ENCODE data around the gene STIM1.

Gene STIM1

GRCh38 chr11:3952715-3953114, 97.3 kb downstream of the STIM1 start:
- no peak for DNase-seq (ENCODE audit: low read depth)

DNA sequence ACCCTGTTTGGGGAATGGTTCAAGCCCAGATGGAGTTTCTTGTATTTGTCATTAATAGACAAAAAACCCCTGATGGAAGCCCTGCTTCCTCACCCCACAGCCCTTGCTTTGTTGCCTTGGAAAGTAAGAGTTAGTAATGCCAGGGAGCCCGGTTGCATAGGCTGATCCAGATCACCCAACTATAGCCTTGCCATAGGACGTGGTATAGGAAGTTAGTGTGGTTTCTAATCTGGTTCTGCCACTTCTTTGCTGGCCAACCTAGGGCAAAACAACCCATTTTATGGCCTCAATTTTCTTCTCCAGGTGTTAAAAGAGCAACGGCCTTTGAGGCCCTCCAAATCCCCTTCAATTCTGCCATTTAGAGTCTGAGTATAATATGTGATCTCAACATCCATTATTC, 97.9 kb downstream of the STIM1 start:
- no peak for DNase-seq (ENCODE audit: low read depth)

DNA sequence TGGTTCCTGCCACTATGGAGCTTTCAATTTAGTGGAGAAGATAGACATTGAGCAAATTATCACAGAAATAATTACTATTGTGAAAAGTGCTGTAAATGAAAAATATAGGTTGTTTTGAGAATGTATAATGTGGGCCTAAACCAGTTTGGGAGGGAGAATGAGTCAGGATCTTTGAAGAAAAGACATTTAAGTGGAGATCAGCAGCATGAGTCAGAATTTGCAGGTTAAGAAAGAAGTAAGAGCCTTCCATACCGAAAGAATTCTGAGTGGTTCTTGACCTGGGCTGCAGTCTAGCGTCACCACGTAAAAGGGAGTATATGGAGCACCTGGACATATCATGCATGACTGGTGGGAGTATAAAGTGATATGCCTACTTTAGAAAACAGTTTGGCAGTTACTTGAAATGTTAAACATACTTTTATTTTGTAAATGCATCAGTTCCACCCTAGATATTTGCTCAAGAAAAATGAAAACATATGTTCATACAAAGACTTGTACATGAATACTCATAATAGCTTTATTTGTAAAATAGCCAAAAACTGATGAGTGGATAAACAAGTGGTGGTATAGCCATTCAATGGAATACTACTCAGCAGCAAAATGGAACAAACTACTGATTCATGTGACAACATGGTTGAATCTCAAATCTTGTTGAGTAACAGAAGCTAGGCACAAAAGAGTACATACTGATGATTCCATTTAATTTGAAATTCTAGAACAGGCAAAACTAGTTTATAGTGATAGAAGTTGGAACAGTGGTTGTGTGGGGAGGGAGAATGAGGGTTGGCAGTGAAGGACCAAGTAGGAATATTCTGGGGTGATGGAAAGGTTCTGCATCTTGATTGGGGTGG, 99.2 kb downstream of the STIM1 start:
- DNase-seq (ENCODE audit: low read depth), result no peak

- no peak for DNase-seq (ENCODE audit: low read depth)
Observed at GRCh38 chr11:3955299-3955665, 99.8 kb downstream of the STIM1 start.

DNA sequence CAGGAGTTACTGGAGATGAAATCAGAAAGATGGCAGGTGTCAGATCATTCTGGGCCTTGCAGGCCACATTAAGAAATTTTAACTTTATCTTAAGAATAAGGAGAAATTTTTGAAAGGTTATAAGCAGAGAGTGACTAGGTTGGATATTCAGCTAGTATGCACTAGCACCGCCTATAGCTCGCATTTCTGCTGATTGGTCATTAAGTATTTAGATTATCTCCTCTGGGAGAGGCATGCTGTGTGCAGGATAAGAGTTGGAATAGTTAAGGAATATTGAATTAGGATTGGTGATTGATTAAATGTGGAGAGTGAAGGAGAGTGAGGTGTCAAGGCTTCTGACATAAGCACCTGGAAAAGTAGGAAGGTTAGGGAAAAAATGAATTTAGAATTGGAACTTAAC, 100.6 kb downstream of the STIM1 start:
- DNase-seq (ENCODE audit: low read depth), result no peak

GRCh38 chr11:3956748-3957147, 101.3 kb downstream of the STIM1 start:
- no peak for DNase-seq (ENCODE audit: low read depth)

DNA sequence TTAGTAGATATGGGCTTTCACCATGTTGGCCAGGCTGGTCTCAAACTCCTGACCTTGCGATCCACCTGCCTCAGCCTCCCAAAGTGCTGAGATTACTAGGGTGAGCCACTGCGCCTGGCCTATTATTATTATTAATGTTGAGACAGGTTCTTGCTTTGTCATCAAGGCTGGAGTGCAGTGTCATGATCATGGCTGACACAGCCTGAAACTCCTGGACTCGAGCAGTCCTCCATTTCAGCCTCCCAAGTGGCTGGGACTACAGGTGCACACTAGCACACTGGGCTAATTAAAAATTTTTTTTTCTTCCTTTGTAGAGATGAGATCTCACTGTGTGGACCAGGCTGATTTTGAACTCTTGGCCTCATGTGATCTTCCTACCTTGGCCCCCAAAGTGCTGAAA, 102.0 kb downstream of the STIM1 start:
- DNase-seq (ENCODE audit: low read depth), result no peak

GRCh38 chr11:3958281-3958680, 102.8 kb downstream of the STIM1 start:
- DNase-seq (ENCODE audit: low read depth), result no peak

GRCh38 chr11:3959015-3959902, 103.8 kb downstream of the STIM1 start:
- DNase-seq (ENCODE audit: low read depth), result no peak

DNA sequence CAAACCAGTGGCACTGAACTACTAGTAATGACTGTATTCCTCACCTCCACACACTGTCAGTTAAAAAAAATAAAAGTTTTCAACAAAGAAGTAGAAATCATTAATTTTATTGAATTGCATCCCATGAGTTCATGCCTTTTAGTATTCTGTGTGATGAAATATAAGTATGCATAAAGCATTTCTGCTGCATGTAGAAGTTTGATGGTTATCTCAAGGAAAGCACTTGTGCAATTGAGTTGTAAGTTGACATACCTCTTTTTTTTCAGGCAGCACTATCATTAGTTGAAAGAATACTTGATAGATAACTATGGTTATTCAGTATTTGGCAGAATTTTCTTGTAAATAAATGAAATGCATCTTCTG, 104.4 kb downstream of the STIM1 start:
- no peak for DNase-seq (ENCODE audit: low read depth)

DNA sequence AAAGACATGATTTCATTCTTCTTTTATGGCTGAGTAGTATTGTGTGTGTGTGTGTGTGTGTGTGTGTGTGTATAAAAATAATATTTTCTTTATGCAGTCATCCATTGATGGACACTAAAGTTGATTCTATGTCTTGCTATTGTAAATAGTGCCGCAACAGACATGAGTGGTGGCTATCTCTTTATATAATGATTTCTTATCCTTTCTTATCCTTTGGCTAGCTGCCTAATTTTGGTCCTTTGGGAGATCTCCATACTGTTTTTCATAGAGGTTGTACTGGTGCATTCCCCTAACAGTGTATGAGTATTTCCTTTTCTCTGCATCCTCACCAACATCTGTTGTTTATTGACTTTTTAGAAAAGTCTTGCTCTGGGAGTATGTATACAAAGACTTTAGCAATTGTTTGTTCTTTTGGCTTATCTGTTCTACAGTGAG, 107.0 kb downstream of the STIM1 start:
- DNase-seq (ENCODE audit: low read depth), result no peak

DNA sequence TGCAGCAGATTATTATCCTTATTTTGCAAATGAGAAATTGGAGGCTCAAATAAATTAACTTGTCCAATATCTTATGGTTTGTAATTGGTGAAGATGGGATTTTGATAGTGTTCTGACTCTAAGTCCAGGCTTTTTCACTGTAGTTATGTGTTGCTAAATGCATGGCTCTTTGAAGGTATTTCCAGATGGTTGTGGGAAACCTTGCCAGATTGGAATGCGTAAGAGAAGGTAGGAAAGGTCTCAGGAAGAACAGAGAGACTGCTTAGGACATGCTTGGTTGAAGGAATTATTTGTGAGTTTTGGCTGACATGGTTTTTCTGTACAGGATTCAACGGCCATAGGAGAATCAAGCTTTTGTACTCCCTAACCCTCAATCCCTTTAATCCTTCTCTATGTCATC, 108.6 kb downstream of the STIM1 start:
- DNase-seq (ENCODE audit: low read depth), result no peak

GRCh38 chr11:3964935-3965604, 109.6 kb downstream of the STIM1 start:
- DNase-seq (ENCODE audit: low read depth), result no peak

- no peak for DNase-seq (ENCODE audit: low read depth)
Observed at GRCh38 chr11:3967695-3968094, 112.2 kb downstream of the STIM1 start.

DNA sequence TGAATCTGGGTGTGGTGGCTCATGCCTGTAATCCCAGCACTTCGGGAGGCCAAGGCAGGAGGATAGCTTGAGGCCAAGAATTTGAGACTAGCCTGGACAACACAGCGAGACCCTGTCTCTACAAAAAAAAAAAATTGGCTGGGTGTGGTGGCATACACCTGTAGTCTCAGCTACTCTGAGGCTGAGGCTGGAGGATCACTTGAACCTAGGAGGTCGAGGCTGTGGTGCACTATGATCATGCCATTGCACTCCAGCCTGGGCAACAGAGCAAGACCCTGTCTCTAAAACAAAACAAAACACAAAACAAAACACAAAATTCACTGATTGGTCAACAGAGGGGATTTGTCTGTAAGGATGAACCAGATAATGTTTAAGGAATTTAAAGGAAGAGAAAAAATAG, 113.7 kb downstream of the STIM1 start:
- no peak for DNase-seq (ENCODE audit: low read depth)

DNA sequence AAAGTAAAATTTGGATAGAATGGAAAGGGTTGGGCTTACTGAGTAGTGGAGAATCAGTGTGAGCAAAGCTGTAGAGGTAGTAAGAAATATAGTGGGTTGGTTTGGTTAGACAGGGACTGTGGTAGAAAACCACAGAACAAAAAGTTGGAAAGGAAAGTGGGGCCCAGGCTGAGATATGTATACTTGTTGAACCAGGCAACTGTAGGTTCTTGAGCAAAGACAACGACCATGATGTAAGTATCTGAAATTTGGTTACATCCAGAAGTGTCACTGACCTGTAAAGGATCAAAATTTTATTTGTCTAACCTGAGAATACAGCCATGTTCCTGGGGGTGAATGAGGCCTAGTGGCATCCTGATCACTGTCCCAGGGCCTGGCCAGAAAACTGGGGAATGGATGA, 114.1 kb downstream of the STIM1 start:
- no peak for DNase-seq (ENCODE audit: low read depth)

- DNase-seq (ENCODE audit: low read depth), result no peak
Observed at GRCh38 chr11:3970108-3970507, 114.6 kb downstream of the STIM1 start.

DNA sequence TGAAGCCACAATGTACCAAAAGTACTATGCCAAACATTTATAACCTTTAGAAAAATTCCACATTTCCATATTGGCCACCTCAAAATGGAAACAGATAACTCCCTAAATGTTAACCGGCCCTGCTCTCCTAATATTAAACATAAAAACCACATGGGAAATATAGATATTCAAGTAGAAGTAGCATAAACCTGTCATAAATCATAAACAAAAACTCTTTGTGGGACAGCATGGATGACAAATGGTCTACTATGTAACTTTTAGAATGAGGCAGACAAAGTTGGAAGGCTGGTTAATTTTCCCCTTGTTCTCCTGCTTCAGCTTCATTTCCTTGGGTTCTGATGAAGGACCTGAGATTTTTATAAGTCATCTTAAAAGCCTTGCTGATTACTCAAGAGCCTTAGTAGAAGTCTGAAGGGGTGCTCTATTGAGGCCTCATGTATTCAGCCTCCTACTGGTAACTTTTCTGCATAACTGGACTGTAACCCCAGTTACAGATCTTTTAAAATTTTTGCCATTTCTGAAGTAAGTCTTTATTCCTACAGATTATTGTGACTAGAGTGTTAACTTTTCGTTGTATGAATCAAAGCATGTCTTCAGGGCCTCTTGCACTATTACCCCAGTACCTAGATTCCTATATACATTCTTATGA, 116.4 kb downstream of the STIM1 start:
- no peak for DNase-seq (ENCODE audit: low read depth)

GRCh38 chr11:3972431-3972830, 117.0 kb downstream of the STIM1 start:
- DNase-seq (ENCODE audit: low read depth), result no peak

GRCh38 chr11:3977078-3977477, 121.6 kb downstream of the STIM1 start:
- DNase-seq (ENCODE audit: low read depth), result no peak

- DNase-seq (ENCODE audit: low read depth), result no peak
Observed at GRCh38 chr11:3981084-3981633, 125.7 kb downstream of the STIM1 start.

- DNase-seq (ENCODE audit: low read depth), result no peak
Observed at GRCh38 chr11:3982431-3982830, 127.0 kb downstream of the STIM1 start.

Measured in T follicular helper cell (primary cell).